ENCODE data around the gene NAGA. TPM values are rescaled to one million over a fixed set of nuclear protein-coding genes. Genes with fewer than 3 reads are reported as not detected.
A peak's percentile ranks its signal among the peaks of the same experiment; 100 is the strongest.

NAGA gene
- total and polyA plus RNA-seq, 2 of the 4 experiments (the other 2 are of a cell fraction): 34.3 to 44.8 TPM

DNA sequence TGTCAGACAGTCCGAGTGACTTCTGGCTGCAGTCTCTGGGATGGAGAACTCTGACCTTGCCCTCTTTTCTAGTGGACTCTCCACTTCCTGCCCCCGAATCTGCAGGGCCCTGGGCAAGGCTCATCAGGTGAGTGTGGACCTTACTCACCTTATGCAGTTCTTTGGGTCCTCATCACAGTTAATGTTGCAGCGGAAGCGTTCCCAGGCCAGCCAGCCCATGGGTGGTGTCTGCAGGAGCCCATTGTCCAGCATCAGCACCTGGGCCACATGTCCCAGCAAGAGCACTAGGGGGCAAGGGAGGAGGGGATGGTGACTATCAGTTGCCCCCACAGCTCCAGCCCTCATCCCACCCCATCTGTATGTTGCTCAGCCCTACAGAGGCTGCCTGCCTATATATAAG, 2.3 kb downstream of the NAGA start:
- Histone ChIP-seq H4K5ac (ENCODE audit: low read depth, low read length) (no peak overlapping the region), H2AK9ac (replicated peaks; ENCODE audit: low read depth, low read length, poor library complexity) (peak overlapping the region; percentile 74), H4K91ac (ENCODE audit: insufficient read depth, low read depth, low read length) (no peak overlapping the region), H3K27ac (ENCODE audit: insufficient read depth, low read length) (no peak overlapping the region), H4K8ac (ENCODE audit: low read depth in 2 of 2, low read length in 2 of 2) (no peak overlapping the region), H3K4ac (ENCODE audit: low read depth, low read length) (no peak overlapping the region), H2BK120ac (ENCODE audit: low read depth, low read length) (no peak overlapping the region), H2BK20ac (ENCODE audit: low read depth, low read length) (no peak overlapping the region), H3K18ac (ENCODE audit: low read depth, low read length) (no peak overlapping the region), H3K23ac (ENCODE audit: low read depth, low read length) (no peak overlapping the region), H3K4me3 (ENCODE audit: insufficient read depth, low read depth, low read length) (no peak overlapping the region), H2AFZ (replicated peaks; ENCODE audit: low read length, poor library complexity) (no peak overlapping the region), H3K9ac (ENCODE audit: low read depth, low read length) (no peak overlapping the region), H3K9me3 (ENCODE audit: control insufficient read depth, insufficient read depth, low read length) (no peaks in the 10 kb centered on the region), H3K79me1 (ENCODE audit: low read depth in 1 of 2, low read length in 2 of 2) (peaks cover 0 to 32% of the 10 kb centered on the region in 2 experiments; a peak in 3 of 4 replicates), H3K27me3 (ENCODE audit: control insufficient read depth, insufficient read depth, low read length) (no peaks in the 10 kb centered on the region), H2AK5ac (ENCODE audit: low read depth, low read length) (no peak overlapping the region), H3K56ac (ENCODE audit: extremely low read depth, insufficient read depth, low read length) (no peak overlapping the region), H3K4me1 (ENCODE audit: control insufficient read depth, insufficient read depth, low read length) (peaks cover 3% of the 10 kb centered on the region), H3K9me1 (ENCODE audit: insufficient read depth, low read length) (0 out of 2 replicates have a peak, but pooled peaks cover 5% of the 10 kb centered on the region), H4K20me1 (ENCODE audit: insufficient read depth, low read length) (0 out of 2 replicates have a peak, but pooled peaks cover 4% of the 10 kb centered on the region), H3K36me3 (ENCODE audit: control insufficient read depth, insufficient read depth, low read length) (peaks cover 16% of the 10 kb centered on the region), H3K4me2 (ENCODE audit: low read depth, low read length) (no peak overlapping the region), H2BK15ac (ENCODE audit: low read depth, low read length) (no peak overlapping the region), H3K14ac (replicated peaks; ENCODE audit: low read depth, low read length) (no peak overlapping the region), H2BK5ac (ENCODE audit: low read depth, low read length, poor library complexity, severe bottlenecking) (no peak overlapping the region)
- ATAC-seq (ENCODE audit: low read depth): no peak
- intact Hi-C loops (cut with micrococcal nuclease): no loop called here
- in situ Hi-C loops (cut with MboI; ENCODE audit: low sequenced_read_pairs): no loop called here
- dilution Hi-C loops (cut with HindIII; ENCODE audit: low sequenced_read_pairs, unreplicated experiment): no loop called here
- WGBS, 2 experiments (ENCODE audit: extremely low coverage in 2 of 2, insufficient read length in 1 of 2): no CpG with 5 or more reads among the region's 4 CpGs
- TF ChIP-seq MXI1 (IDR thresholded peaks at IDR 0.05; ENCODE audit: borderline replicate concordance, low read depth, low read length): no peak
- ChIA-PET POLR2A (ENCODE audit: unreplicated experiment) (no interaction called here), CTCF (no interaction called here)
- no peak for DNase-seq
- no TSS peak for BruUV-seq (replicated peaks)
